Fibroblast of gingiva (primary cell): ENCODE measurements around the gene S100B.

Experiments
- DNase-seq: peaks from one replicate; pipeline ENCODE4 v3.0.0-alpha.2; 2011; ENCODE audit warnings: low read depth

The S100B gene

DNA sequence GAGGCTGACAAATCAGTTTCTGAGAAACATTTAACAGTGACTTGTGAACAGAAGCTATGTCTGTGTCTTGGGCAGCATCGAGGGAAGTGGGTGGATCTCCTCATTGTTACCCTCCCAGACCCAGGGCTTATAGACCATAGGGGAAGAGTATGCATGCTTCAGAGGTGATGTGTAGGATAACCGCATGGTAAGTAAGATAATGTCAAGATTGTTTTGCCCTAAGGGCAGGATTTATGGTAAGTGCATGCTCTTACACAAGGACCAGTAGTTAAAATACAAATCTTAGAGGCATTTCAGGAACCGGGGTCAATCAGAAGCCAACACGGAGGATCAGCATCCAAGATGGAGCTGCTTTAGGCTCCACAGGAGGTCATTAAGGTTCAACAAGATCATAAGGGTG, 22.8 kb upstream of the S100B start:
- no peak for DNase-seq

DNA sequence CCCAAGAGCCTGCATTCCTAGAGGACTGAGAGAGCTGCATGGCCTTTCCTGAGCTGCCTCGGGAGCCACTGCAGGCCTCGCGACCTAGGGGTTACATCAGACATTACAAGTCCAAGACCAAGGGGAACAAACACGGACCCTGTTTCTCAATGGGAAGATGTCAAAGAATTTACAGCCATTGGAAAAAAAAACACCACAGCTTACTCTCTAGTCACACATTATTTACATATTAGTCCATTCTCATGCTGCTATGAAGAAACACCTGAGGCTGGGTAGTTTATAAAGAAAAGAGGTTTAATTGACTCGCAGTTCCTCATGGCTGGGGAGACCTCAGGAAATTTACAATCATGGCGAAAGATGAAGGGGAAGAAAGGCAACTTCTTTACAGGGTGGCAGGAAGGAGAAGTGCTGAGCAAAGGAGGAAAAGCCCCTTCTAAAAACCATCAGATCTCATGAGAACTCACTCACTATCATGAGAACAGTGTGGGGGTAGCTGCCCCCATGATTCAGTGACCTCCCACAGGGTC, 22.2 kb upstream of the S100B start:
- DNase-seq, result no peak

DNA sequence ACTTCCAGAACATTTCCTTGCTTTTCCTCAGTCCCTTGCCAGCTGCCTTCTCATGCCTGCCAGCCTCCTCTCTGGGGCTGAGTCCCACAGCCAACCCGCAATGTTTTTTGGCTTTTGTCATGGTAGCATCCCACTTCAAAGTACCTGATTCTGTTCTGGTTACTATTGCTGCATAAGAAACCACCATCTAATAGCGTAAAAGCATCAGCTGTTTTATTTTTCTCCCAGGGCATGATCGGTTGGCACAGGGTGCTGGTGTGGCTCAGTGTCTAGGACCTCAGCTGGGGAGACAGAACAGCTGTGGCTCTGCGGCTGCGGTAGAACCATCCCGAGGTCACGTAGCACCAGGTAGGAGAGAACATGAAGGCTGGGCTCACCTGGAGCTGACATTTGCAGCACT, 21.7 kb upstream of the S100B start:
- no peak for DNase-seq

DNA sequence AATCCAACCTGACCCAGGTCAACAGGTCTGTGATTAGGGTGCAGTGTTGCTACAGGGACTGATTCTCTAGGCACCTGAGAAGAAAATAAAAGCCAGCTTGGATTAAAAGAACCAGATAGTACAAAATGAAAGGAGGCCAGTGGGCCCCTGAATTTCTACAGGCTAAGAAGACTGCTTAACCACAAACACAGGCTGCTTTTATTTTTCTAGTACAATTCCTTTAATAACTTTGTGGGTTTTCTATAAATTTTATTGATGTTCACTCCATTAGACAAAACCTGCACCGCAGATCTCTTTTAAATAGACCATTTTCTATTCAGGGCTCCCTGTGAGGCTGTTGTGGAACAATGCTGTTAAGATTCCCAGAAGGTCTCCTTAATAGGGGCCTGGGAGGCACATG, 20.9 kb upstream of the S100B start:
- DNase-seq, result no peak

DNA sequence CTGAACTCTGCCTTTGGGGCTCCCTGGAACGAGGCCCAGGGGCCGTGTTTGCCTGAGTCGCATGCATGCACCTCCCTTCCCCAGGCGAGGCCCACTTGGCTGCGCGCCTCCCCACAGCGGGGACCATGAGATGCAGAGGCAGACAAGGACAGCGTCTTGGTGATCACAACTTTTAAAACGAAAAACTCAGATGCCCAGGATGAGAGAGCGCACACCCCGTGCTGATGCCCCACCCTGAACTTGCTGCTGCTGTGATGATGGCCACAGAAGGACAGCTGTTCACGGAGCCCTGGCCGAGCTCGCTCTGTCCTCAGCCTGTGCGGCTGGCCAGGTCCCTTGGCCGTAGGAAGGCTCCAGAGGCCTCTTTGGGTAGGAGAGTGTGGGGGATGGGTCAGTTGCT, 19.2 kb upstream of the S100B start:
- DNase-seq, result no peak

DNA sequence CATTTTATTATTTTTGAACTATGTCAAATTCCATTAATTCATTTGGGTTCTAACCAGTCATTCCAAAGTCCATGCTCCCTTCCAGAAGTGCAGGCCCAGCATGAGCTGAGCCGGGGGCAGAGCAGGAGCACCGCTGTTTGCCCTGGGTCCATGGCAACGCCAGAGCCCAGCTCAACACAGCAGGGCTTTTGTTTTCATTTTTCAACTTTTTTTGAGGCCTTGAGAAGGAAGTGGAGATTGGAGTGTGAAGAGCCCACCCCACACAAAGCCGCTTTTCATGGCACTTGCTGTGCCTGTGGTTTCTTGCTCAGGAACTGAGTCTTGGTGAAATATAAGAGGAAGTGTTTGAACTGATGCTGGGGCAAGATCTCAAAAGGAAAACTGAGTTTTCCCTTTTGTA, 17.3 kb upstream of the S100B start:
- no peak for DNase-seq

DNA sequence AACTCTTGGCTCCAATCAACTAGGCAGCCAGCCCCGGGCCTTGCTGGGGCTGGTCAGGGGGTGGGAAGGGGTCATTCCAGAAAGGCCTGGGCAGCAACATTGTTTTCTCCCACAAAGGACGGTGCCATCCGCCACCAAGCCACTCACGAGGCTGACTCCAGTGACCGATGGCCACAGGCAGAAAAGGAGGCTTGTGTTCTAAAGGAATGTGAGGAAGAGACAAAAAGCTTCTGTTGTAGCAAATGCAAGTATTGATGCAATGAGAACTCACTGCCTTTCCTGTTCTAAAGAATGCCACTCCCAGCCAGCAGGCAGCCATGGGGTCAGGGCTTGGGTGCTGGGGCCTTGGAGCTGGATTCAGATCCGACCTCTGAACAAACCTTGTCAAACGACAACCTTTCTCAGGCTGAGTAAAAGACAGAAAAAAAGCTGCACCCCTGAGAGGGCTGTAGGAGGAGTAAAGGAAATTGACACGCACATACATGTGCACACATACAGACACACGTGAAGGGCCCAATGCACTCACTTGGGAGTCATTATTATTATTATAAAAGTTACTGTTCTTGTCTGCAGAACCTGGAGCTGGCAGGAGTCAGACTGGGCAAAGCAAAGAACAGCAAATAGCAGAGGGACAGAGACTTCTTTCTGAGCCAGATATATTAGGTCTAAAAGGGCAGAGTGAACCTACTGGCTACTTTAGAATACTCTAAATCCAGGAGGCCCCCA, 16.7 kb upstream of the S100B start:
- DNase-seq, result no peak

DNA sequence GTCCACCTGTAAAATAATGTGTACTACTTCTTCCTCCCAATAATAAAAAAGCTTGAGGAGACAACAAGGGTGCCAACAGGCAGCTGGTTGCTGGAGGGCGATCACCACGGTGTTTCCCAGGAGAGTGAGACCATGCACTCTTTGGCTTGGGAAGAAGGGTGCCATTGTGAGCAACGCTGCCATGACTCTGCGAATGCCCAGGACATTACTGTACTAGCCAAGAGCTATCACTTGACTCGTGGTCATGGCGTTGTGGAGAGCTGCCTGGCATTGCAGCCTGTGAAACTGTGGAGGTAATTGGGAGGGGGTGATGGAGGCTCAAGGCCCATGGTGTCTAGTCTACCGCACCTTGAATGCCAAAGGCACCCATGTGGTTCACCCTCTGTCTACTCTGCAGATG, 16.0 kb upstream of the S100B start:
- DNase-seq, result no peak

DNA sequence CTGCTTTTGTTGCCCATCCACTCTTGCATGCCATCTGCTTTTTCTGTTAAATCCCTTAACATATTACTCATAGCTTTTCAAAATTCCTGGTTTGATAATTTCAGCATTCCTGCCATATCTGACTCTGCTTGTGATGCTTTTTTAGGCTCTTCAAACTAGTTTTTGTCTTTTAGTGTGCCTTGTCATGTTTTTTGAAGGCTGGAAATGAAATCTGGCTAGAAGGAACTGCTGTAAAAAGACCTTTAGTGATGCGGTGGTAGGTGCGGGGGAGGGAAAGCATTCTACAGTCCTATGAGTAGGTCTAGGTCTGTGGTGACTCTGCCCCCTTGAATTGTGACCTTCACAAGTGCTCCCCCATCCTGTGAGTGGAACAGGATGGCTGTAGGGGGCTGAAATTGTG, 15.0 kb upstream of the S100B start:
- DNase-seq, result no peak

DNA sequence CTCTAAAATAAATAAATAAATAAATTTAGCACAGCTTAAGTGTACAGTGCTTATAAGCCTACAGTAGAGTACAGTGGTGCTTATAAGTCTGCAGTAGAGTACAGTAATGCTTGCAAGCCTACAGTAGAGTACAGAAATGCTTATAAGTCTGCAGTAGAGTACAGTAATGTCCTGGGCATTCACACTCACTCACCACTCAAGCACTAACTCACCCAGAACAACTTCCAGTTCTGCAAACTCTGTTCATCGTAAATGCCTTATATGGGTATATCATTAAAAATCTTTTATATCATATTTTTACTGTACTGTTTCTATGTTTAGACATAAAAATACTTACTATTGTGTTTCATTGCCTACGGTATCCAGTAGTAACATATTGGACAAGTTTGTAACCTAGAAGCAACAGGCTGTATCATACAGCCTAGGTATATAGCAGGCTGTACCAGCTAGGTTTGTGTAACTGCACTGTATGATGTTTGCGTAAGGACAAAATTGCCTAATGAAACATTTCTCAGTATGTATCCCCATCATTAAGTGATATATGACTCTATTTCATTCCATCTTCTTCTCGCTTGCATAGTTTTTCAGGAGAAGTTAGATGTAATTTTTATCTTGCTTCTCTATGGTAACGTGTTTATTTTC, 14.0 kb upstream of the S100B start:
- DNase-seq, result no peak

DNA sequence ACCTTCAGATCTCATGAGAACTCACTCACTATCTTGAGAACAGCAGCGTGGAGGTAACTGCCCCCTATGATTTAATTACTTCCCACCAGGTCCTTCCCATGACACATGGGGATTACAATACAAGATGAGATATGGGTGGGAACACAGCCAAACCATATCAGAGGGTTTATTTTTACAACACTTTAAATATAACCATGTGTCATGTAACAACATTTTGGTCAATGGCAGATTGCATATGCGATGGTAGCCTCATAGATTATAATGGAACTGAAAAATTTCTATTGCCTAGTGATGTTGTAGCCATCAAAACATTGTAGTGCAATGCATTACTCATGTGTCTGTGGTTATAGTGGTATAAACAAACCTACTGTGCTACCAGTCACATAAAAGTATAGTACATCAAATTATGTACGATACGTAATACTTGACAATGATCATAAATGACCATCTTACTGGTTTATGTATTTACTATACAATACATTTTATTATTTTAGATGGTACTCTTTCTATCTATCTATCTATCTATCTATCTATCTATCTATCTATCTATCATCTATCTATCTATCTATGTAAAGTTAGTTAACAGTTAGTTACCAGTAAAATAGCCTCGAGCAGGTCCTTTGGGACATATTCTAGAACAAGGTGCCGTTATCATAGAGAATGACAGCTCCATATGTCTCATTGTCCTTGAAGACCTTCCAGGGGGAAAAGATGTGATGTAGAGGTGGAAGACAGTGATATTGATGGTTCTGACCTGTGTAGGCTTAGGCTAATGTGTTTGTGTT, 12.6 kb upstream of the S100B start:
- no peak for DNase-seq

DNA sequence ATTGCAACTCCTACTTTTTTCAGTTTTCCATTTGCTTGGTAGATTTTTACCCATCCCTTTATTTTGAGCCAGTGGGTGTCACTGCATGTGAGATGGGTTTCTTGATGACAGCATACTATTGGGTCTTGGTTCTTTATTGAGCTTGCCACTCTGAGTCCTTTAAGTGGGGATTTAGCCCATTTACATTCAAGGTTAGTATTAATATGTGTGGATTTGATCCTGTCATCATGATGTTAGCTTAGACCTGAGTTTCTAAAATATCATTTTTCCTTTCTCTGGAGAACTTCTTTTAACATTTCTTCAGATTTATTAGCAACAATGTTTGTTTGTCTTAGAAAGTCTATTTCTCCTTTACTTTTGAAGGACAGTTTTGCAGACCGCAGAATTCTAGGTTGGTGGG, 11.8 kb upstream of the S100B start:
- DNase-seq, result no peak

DNA sequence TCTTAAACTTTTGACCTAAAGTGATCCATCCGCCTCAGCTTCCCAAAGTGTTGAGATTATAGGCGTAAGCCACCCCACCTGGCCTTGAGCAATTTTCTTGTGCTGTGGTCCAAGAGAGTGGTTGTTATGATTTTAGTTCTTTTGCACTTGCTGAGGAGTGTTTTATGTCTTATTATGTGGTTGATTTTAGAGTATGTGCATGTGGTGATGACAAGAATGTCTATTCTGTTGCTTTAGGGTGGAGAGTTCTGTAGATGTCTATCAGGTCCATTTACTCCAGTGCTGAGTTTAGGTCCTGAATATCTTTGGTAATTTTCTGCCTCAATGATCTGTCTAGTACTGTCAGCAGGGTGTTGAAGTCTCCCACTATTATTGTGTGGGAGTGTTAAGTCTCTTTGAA, 11.2 kb upstream of the S100B start:
- no peak for DNase-seq

DNA sequence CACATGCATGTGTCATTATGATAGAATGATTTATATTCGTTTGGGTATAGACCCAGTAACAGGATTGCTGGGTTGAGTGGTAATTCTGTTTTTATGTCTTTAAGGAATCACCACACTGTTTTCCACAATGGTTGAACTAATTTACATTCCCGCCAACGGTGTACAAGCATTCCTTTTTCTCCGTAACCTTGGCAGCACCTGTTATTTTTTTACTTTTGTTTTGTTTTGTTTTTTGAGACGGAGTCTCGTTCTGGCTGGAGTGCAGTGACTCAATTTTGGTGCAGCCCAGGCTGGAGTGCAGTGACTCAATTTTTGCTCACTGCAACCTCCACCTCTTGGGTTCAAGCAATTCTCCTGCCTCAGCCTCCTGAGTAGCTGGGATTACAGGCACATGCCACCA, 8.5 kb upstream of the S100B start:
- DNase-seq, result no peak

DNA sequence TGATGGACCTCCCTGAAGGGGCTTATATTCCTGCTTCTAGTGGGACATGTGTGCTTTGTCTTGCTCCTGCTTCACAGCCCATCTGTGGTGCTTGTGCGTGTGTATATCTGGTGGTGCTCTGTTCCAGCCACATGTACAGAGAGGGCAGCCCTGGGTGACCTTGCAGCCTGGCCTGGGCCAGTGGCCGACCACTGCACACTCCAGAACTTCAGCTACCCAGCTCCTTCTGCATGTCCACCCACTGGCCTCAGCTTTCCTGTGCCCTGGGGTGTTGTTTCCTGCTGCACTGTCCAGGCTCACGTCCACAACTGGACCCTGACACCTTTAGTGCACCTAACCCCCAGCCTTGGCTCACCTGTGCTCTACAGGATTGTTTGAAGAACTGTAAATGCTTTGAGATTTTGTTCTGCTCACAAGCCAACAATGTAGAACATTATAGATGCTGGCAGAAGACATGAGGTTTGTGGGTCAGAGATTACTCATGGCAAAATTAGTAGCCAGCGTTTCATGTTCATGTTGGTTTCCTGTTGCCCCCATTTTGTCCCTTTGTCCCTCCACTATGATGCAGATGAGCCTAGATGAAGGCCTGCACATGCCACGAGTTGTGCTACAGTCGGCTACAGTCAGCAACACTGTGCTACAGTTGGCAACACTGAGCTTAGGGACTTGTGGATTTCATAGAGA, 5.3 kb upstream of the S100B start:
- no peak for DNase-seq

DNA sequence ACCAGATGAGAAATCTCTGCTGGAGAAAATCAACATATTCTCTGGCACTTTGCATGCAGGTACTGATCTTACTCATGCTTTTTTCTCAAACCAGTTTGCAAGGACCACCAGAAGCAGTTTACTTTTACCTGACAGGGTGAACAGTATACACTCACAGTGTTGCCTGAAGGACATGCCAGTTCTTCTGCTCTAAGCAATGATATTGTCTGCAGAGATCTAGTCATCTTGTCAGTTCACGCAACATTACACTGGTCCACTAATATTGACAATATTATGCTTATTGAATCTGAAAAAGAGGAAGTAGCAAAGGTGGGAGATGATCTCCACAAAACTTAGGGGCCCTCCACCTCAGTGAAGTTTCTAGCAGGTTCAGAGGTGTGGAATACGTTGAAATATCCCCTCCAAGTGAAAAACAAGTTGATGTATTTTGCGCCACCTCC, 3.8 kb upstream of the S100B start:
- DNase-seq, result no peak

DNA sequence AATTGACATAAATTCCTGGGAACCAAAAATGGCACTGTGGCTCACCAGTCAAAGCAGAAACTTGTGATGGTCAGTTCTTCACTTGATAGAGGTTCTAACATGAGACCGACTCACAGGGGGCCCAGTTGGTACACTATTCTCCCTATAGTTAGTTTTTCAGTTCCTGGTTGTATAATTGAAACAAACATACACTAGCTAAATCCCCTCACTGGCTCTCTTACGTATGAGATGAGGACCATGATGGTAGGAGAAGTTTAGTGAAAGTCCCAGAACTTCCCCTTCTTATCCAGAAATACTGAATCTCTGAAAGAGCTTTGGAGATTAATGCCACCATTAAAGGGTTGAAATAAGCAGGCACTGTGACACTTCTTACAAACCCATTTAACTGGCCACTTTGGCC, 2.8 kb upstream of the S100B start:
- DNase-seq, result no peak

DNA sequence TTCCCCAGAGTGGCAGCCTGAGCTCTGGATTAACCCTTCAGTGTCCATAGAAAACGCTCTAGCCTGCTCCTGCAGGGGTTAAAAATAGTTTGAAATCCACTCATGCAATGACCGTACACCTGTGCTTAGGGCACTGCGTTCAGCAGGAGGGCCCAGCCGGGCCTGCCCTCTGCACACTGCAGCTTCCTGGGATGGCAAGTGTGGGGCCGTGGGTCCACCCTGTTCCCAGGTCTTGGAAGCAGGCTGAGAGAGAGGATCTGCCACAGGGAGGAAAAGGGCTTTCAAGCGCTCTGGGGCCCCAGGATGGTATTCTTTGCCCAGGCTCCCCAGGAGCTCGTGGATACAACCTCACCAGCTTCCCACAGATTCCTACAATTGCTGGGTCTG, 1.5 kb upstream of the S100B start:
- no peak for DNase-seq

DNA sequence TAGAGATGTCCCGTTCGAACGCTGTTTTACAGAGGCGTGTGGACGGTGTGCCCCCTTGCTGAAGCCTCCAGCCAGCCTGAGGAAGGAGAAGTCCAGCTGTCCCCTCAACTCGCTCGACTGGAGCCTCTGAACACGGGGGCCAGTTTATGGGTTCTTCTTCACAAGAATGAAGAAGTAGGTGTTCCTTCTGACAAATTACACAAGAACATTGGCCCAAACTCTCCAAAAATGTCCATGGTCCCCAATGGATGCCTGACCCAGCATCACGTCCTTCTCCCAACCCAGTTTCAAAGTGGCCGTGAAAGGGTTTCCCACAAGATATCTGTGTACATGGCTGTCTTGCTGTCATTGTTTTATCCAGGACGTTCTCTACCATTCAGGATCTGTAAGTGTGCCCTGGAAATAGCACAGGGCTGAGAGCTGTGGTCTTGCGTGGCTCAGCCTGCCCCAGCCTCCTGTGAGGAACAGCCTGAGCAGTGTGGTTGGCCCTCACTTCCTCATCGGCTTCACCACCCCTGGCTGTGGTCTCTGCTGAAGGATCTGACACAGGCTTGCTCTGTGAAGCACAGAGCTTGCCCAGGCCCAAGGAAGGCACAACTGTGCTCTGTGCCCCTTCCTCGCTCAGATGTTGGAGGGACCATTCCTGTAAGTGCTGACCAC, 1.0 kb upstream of the S100B start:
- DNase-seq, result no peak

DNA sequence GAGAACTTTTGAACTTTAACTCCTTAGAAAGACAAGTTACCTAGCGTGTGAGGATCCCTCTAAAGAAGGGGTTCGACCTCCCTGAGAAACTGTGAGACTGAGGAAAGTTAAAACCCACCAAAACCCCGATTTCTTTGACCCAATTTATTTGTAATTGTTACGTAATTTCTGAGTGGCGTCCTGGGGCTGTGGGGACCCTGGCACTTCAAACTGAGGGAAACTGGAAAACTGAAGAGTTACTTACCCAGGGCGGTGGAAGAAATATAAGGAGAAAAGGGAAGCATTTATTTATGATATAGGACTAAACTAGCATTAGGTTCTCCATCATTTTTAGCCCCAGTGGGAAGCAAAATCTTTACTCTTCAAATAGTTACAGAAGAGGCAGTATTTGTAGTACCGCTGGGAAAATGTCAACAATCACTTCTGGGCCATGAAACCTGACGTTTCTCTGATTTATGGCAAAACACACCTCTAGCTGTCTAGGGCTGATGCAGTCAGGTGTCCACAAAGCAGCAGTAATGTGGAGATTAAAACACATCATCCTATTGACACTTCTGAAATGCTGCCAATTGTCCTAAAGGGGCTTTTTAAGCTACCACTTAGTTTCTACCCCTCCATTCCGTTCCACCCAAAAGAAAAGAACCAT, 430 bp downstream of the S100B start:
- DNase-seq, result no peak

DNA sequence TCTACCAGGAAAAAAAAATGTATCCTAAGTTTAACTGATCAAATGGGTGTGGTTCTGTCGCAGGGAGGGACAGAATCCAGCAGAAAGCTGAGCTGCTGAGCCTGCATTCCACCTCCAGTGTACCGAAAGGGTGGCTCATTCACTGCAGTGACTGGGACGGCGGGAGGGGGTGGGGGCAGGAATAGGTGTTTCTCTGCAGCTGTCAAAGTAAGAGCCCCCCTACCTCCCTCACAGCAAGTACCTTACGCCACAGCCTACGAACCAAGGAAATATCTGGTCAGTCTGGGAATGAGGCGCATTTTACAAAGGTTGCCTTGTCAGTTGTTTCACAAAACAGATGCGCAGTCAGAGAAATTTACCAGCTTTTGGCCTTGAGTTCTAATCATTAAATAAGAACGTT, 1.7 kb downstream of the S100B start:
- DNase-seq, result no peak

DNA sequence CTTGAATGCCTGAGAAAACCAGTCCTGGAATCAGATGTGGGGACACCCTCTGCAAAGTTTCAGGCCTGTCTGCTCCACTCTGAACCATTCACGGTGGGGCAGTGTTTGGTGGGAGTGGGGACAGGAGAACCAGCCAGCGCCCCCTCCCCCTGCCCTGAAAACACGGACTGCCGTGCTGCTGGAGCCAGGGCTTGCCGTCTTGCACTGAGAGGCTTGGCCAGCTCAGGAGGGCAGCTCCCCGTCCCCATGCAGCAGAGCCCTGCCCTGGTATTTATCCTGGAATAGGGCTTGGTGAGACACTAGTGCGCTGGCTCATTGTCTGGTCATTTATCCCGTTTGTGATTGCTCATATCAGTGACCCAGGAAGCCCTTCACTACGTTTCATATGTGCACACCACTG, 3.9 kb downstream of the S100B start:
- DNase-seq, result no peak
